ENCODE results near the gene ZAP70. TPM values are rescaled to one million over a fixed set of nuclear protein-coding genes. Genes with fewer than 3 reads are reported as not detected.

ZAP70 gene
- 1 to 10 TPM; 2.2 to 3.4 TPM for total RNA-seq

DNA sequence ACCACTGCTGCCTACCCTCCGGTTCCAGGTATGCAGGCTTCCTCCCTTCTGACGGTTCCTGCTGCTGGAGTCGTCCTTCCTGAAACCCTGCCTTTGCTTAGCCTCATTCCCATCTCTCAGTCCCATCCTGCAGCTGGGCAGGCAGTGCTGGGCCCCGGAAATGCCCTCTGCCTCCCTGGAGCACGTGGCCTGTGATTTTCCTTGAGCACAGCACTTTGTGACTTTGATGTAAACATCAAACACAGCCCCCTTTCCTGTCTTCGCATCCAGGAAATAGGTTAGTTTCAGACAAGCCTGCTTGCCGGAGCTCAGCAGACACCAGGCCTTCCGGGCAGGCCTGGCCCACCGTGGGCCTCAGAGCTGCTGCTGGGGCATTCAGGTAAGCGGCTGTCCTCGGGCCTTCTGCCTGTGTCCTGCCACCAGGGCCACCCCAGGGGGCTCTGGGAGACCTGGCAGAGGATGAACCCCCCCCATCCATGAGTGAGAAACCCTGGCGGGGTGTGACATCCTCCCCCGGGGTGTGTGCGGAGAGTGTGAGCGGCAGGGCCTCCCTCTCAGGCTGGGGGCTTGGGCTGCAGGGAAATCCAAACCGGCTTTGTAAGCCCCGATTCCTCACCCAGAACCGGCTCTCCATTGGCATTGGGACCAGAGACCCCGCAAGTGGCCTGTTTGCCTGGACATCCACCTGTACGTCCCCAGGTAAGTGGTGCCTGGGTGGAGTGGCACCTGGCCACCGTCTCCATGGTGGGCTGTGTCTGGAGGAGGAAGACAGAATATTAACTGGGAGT, at the start of gene ZAP70:
Gene ZAP70, plus strand, starts transcription at position 281 of the 788 bp plus-strand sequence. CDS start 10,461 bp downstream, outside the sequence.
- peak within 1 kb of the TSS; percentile 19 to 46 for H3K9ac ChIP-seq (ENCODE audit: low read depth in 2 of 2, low read length in 2 of 2)
- peak within 1 kb of the TSS; percentile 17 for H3K27ac ChIP-seq
- no peak for DNase-seq
- peak within 1 kb of the TSS; percentile 20 for H3K4me3 ChIP-seq
- no peaks in the 10 kb centered on the region for H3K9me3 ChIP-seq
- H3K4me1 ChIP-seq, result no peaks in the 10 kb centered on the region
- TF ChIP-seq, protein P1, sequence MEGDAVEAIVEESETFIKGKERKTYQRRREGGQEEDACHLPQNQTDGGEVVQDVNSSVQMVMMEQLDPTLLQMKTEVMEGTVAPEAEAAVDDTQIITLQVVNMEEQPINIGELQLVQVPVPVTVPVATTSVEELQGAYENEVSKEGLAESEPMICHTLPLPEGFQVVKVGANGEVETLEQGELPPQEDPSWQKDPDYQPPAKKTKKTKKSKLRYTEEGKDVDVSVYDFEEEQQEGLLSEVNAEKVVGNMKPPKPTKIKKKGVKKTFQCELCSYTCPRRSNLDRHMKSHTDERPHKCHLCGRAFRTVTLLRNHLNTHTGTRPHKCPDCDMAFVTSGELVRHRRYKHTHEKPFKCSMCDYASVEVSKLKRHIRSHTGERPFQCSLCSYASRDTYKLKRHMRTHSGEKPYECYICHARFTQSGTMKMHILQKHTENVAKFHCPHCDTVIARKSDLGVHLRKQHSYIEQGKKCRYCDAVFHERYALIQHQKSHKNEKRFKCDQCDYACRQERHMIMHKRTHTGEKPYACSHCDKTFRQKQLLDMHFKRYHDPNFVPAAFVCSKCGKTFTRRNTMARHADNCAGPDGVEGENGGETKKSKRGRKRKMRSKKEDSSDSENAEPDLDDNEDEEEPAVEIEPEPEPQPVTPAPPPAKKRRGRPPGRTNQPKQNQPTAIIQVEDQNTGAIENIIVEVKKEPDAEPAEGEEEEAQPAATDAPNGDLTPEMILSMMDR (IDR thresholded peaks at IDR 0.05), result no peak
- H3K36me3 ChIP-seq, result no peaks in the 10 kb centered on the region
- intact Hi-C loops (cut with DNase I), result no loop called here
- no peaks in the 10 kb centered on the region for H3K27me3 ChIP-seq

DNA sequence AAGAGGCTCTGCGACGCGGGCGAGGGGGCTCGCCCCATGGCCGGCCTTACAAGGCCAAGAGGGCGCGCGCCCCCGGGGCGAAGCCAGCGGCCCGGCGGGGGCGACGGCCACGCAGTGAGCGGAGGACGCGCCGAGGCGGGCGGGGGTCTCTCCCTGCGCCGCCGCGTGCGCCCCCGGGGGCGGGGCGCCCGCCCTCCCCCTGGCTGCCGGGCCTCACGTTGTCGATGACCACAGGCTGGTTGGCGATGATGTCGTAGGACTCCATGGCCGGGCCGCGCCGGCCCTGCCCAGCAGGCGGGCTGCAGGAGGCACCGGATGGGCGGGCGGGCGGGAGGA, 49.8 kb upstream of the ZAP70 start:
- H3K27me3 ChIP-seq, result no peaks in the 10 kb centered on the region
- H3K27ac ChIP-seq, result peak overlapping the region; percentile 100
- H3K36me3 ChIP-seq, result no peaks in the 10 kb centered on the region
- peak overlapping the region; percentile 94 to 98 for H3K9ac ChIP-seq (ENCODE audit: low read depth in 2 of 2, low read length in 2 of 2)
- TF ChIP-seq, protein P1 (IDR thresholded peaks at IDR 0.05), result no peak
- intact Hi-C loops (cut with DNase I), result loop anchor here (2.0 kb wide), 1 partner anchor 19 kb away; no protein-coding TSS in a partner anchor
- H3K4me3 ChIP-seq, result peak overlapping the region; percentile 71
- H3K4me1 ChIP-seq, result peaks cover 8% of the 10 kb centered on the region
- H3K9me3 ChIP-seq, result no peaks in the 10 kb centered on the region
- DNase-seq, result no peak

DNA sequence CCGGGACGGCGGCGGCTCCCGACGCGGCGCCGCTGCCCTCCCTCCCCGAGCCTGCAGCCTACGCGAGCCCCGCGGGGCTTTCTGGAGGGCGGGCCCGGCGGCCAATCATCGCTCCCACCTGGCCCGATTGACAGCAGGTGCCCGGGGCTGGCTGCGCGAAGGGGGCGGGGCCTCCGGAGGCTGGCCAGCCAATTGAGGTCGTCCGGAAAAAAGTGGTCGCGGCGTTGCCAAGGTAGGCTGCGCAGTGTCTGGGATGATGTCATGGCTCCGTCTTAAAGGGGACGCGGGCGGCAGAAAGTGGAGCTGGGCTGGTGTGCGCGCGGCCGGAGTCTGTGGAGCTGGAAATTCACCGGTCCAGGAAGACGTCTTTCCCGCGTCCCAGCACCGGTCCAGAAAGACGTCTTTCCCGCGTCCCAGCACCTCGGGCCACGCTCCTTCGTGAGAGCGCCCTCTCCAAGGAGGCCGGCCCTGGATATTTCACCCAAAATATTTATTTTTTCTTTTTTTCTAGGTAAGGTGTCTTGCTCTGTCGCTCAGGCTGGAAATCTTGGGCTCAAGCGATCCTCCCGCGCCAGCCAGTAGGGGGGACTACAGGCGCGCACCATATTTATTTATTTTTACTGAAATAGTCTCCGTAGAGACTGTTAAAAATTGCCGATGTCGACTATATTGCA, 49.3 kb upstream of the ZAP70 start, which contains the start of gene ACTR1B:
Gene ACTR1B, minus strand, starts transcription at position 83 of the 674 bp plus-strand sequence. CDS start 154 bp downstream, outside the sequence.
- Histone ChIP-seq H3K27ac (peak within 1 kb of the TSS; percentile 100), H3K27me3 (no peaks in the 10 kb centered on the region), H3K9ac (ENCODE audit: low read depth in 2 of 2, low read length in 2 of 2) (peak within 1 kb of the TSS; percentile 94 to 98), H3K36me3 (no peaks in the 10 kb centered on the region), H3K4me1 (peaks cover 8% of the 10 kb centered on the region), H3K9me3 (no peaks in the 10 kb centered on the region), H3K4me3 (peak within 1 kb of the TSS; percentile 71)
- intact Hi-C loops (cut with DNase I), result loop anchor here (2.0 kb wide), 1 partner anchor 19 kb away; no protein-coding TSS in a partner anchor
- DNase-seq, result peak; percentile 98
- TF ChIP-seq, protein P1 (IDR thresholded peaks at IDR 0.05), result no peak

DNA sequence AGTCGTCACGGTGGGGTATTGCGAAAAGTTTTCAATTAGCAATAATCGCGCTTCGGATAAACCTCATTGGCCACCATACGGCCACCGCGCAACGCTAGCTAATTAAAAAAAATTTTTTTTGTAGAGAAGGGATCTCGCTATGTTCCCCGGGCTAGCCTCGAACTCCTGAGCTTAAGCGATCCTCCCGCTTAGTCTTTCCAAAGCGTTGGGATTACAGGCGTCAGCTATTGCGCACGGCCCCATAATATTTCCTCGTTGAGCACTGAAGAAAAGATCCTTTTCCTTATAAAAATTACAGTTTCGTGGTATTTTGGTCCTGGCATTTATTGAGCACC, 48.8 kb upstream of the ZAP70 start:
- peak; percentile 38 for DNase-seq
- Histone ChIP-seq H3K9ac (ENCODE audit: low read depth in 2 of 2, low read length in 2 of 2) (peak overlapping the region; percentile 84 to 90), H3K9me3 (no peaks in the 10 kb centered on the region), H3K36me3 (no peaks in the 10 kb centered on the region), H3K4me1 (peaks cover 8% of the 10 kb centered on the region), H3K27me3 (no peaks in the 10 kb centered on the region), H3K27ac (peak overlapping the region; percentile 100), H3K4me3 (peak overlapping the region; percentile 71)
- intact Hi-C loops (cut with DNase I), result no loop called here
- TF ChIP-seq, protein P1 (IDR thresholded peaks at IDR 0.05), result no peak

DNA sequence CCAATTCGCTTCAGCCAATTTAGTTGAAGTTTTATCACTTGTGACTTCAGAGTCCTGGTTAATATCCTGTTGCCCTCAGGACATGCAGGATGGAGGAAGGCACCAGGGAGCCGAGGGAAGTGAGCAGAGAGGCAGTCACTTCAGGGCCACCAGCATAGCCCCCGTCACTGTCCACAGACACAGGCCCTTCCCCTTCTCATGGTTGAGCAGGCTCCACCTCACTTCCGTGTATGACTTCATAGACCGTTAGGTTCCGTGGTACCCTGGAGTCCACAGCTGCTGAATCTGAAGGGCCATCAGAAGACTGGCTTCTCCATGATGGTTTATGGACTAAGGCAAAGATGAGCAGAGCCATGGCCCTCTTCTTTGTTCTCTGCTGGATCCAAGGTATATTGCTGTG, 43.9 kb upstream of the ZAP70 start, which contains the start of gene C2orf92:
Gene C2orf92, plus strand, starts transcription at position 266 of the 400 bp plus-strand sequence. Its CDS starts 76 bp downstream, at position 342.
- H3K9ac ChIP-seq (ENCODE audit: low read depth in 2 of 2, low read length in 2 of 2), result no peak within 1 kb of the TSS
- no peaks in the 10 kb centered on the region for H3K9me3 ChIP-seq
- H3K27me3 ChIP-seq, result no peaks in the 10 kb centered on the region
- DNase-seq, result no peak
- TF ChIP-seq, protein P1 (IDR thresholded peaks at IDR 0.05), result no peak
- no peak within 1 kb of the TSS for H3K4me3 ChIP-seq
- intact Hi-C loops (cut with DNase I), result no loop called here
- no peak within 1 kb of the TSS for H3K27ac ChIP-seq
- no peaks in the 10 kb centered on the region for H3K36me3 ChIP-seq
- no peaks in the 10 kb centered on the region for H3K4me1 ChIP-seq

All from colonic mucosa (tissue), 4 donors.